Upper lobe of left lung (tissue), 6 donors: ENCODE data around the gene SACS. TPM values are rescaled to one million over a fixed set of nuclear protein-coding genes. Genes with fewer than 3 reads are reported as not detected.

Experiments
- ATAC-seq, 2 donors: fragments of 200-7000 bp; cut with Tn5 transposase; one replicate each; pipeline ENCODE4 v1.9.1; 2022; ENCODE audit warnings: mild to moderate bottlenecking in 2 of 2, moderate library complexity in 2 of 2; ENCODE audit not compliant: low FRiP score in 2 of 2
- DNase-seq, 2 donors: peaks; one replicate each; pipeline ENCODE4 v3.0.0-alpha.2; 2019 to 2020
- H3K27ac ChIP-seq, 4 donors: fragments of 200-600 bp; sonication (generic); one replicate each; pipeline ENCODE4 v1.5.1; 2016 to 2019
- H3K27me3 ChIP-seq, 4 donors: fragments of 200-600 bp; sonication (generic); one replicate each; pipeline ENCODE4 v1.5.1; 2017 to 2019
- H3K36me3 ChIP-seq, 4 donors: fragments of 200-600 bp; sonication (generic); one replicate each; pipeline ENCODE4 v1.5.1; 2016 to 2019
- H3K4me1 ChIP-seq, 4 donors: fragments of 200-600 bp; sonication (generic); one replicate each; pipeline ENCODE4 v1.5.1; 2018 to 2019
- H3K4me3 ChIP-seq, 4 donors: fragments of 200-600 bp; sonication (generic); one replicate each; pipeline ENCODE4 v1.5.1; 2017 to 2019; ENCODE audit warnings: mild to moderate bottlenecking in 2 of 4, moderate library complexity in 1 of 4
- H3K9me3 ChIP-seq, 4 donors: fragments of 200-600 bp; sonication (generic); one replicate each; pipeline ENCODE4 v1.5.1; 2018 to 2019
- EP300 ChIP-seq, 4 donors: sonication (generic); formaldehyde crosslinking; IDR thresholded peaks; one replicate each; pipeline ENCODE4 v1.5.1; 2017; ENCODE audit warnings: antibody characterized with exemption in 4 of 4, control low read depth in 2 of 4
- POLR2A ChIP-seq, 4 donors: fragments of 450-650 bp; IDR thresholded peaks; one replicate each; pipeline ENCODE4 v1.5.1; 2016 to 2017; ENCODE audit warnings: antibody characterized with exemption in 4 of 4, mild to moderate bottlenecking in 2 of 4
- POLR2AphosphoS5 ChIP-seq, 2 donors: sonication (generic); formaldehyde crosslinking; IDR thresholded peaks; one replicate each; pipeline ENCODE4 v1.5.1; 2017; ENCODE audit warnings: antibody characterized with exemption in 2 of 2
- WGBS, 2 donors: methylation state at CpG; one replicate each; pipeline ENCODE4 v1.1.5; 2017 to 2018; 5-methylcytosine and 5-hydroxymethylcytosine counted together
- total RNA-seq, 6 donors: library from RNA; depleted of rRNA in 4 of 6; stranded (reverse); fragments of >200 nt in 4 of 6; gene quantifications; one replicate each; pipeline versions ENCODE4 v1.1.0 to v1.2.1, GENCODE V29; 2016 to 2021
- TF ChIP-seq, protein P1 (sequence below), 6 experiments: fragments of 450-650 bp in 4 of 6; fragments of 200-600 bp in 2 of 6; sonication (generic) in 2 of 6; IDR thresholded peaks; one replicate each; pipeline ENCODE4 v1.5.1; 2016 to 2019; ENCODE audit warnings: antibody characterized with exemption in 6 of 6
- donor health status: DM: no; HTN: no; CAD: no; lungs with moderate emphysema.
- donor health status: DM: no; HTN: yes; CAD: no; lungs with severe emphysema.

The SACS gene
- total RNA-seq, 6 donors from 2014 or later = 2.4 to 25.1 (median 9.7) TPM

DNA sequence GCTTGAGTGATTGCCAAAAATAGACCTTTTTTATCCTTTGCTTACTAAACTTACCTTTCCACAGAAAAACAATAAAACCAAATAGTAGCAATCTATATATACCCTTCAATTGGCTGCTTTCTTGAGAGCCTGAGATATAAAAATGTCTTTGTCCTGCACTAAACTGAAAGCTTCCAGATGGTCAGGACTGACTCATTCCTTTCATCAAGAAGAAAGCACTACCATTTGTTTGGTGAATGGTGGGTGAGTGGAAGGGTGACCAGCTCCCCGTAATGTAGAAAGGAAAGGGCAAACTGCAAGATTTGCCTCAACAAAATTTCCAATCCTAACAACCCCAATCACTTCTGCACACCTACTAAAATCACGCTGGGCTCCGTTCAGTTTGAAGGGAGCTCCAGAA is 67.8 kb downstream of the SACS start:
- DNase-seq = no peak
- 95 to 98% methylated on average over 3 of the region's 3 CpGs for WGBS, 2 donors
- no peaks in the 10 kb centered on the region for H3K4me1 ChIP-seq
- H3K9me3 ChIP-seq = no peaks in the 10 kb centered on the region
- TF ChIP-seq POLR2AphosphoS5 (IDR thresholded peaks at IDR 0.05) (no peak), EP300 (IDR thresholded peaks at IDR 0.05) (no peak), POLR2A (IDR thresholded peaks at IDR 0.05) (no peak)
- TF ChIP-seq, protein P1, sequence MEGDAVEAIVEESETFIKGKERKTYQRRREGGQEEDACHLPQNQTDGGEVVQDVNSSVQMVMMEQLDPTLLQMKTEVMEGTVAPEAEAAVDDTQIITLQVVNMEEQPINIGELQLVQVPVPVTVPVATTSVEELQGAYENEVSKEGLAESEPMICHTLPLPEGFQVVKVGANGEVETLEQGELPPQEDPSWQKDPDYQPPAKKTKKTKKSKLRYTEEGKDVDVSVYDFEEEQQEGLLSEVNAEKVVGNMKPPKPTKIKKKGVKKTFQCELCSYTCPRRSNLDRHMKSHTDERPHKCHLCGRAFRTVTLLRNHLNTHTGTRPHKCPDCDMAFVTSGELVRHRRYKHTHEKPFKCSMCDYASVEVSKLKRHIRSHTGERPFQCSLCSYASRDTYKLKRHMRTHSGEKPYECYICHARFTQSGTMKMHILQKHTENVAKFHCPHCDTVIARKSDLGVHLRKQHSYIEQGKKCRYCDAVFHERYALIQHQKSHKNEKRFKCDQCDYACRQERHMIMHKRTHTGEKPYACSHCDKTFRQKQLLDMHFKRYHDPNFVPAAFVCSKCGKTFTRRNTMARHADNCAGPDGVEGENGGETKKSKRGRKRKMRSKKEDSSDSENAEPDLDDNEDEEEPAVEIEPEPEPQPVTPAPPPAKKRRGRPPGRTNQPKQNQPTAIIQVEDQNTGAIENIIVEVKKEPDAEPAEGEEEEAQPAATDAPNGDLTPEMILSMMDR (IDR thresholded peaks at IDR 0.05) = no peak
- no peak overlapping the region for H3K27ac ChIP-seq
- H3K36me3 ChIP-seq = peaks cover 6 to 86% (median 38%) of the 10 kb centered on the region in 4 donors
- no peaks in the 10 kb centered on the region for H3K27me3 ChIP-seq
- no peak overlapping the region for H3K4me3 ChIP-seq
- no peak for ATAC-seq

DNA sequence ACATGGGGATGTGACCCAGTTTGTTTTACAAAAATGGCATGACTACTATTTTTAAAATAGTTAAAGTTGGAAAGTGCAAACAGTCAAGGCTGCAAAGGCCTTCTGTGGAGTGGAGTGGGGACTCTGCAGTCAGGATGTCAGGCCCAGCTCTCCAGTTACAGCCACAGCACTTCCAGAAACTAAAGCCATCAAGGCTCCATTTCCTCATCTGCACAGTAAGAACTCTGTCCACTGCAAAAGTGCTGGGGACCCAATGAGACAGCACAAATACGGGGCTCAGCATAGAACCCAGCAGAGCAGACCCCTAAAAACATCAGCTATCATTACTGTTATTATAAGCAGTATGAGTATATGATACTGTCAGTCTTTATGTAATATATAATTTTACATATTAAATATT is 73.6 kb downstream of the SACS start:
- ATAC-seq = no peak
- Histone ChIP-seq H3K9me3 (no peaks in the 10 kb centered on the region), H3K4me3 (no peak overlapping the region), H3K36me3 (peaks cover 12 to 71% (median 22%) of the 10 kb centered on the region in 4 donors), H3K27me3 (no peaks in the 10 kb centered on the region), H3K27ac (no peak overlapping the region), H3K4me1 (no peaks in the 10 kb centered on the region)
- WGBS, 2 donors = 89 to 95% methylated on average over 1 of the region's 1 CpG
- DNase-seq = no peak
- TF ChIP-seq, protein P1 (IDR thresholded peaks at IDR 0.05) = no peak
- TF ChIP-seq POLR2A (IDR thresholded peaks at IDR 0.05) (no peak), EP300 (IDR thresholded peaks at IDR 0.05) (no peak), POLR2AphosphoS5 (IDR thresholded peaks at IDR 0.05) (no peak)

DNA sequence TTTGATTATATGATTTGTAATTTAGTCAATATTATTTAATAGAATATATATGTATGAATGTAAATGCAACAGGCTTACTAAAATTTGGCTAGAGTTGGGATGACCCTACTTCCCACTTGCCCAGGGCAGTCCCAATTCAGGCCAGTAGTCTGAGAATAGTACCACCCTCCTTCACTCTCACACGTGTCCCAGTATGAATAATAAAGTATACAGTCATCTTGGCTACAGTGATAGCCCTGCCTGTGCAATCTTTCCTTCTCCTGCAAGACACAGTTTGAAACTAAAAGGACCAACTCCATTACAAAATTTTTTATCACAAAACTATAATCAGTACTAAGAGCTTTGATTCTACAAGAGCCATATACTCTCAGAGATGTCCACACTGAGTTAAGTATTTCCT is 76.2 kb downstream of the SACS start:
- H3K4me1 ChIP-seq = no peaks in the 10 kb centered on the region
- H3K4me3 ChIP-seq = no peak overlapping the region
- H3K36me3 ChIP-seq = peaks cover 6 to 64% (median 7%) of the 10 kb centered on the region in 4 donors
- DNase-seq (no peak), ATAC-seq (no peak)
- TF ChIP-seq EP300 (IDR thresholded peaks at IDR 0.05) = no peak
- no peak for TF ChIP-seq POLR2A (IDR thresholded peaks at IDR 0.05)
- TF ChIP-seq, protein P1 (IDR thresholded peaks at IDR 0.05) = no peak
- TF ChIP-seq POLR2AphosphoS5 (IDR thresholded peaks at IDR 0.05) = no peak
- H3K27me3 ChIP-seq = no peaks in the 10 kb centered on the region
- no peak overlapping the region for H3K27ac ChIP-seq
- no peaks in the 10 kb centered on the region for H3K9me3 ChIP-seq
- 100% methylated on average over 1 of the region's 1 CpG for WGBS, 2 donors

DNA sequence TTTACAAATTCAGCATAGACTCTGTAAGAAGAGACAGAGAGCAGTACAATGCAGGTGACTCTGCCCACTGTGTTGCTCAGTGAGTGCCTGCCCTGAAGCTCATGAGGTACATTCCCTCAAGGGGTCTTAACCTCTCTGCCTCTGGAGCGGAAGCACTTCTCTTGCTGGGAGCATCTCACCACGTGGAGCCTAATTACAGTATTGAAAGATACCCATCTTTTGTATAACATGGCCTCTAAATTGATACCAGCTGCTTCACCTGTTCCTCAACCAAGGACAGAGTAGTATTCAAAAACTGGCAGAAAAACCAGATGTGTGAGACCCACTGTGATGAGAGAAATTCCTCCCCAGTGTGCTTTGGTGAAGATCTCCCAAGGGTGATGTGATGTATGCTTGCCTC is 77.1 kb downstream of the SACS start:
- no peaks in the 10 kb centered on the region for H3K4me1 ChIP-seq
- TF ChIP-seq, protein P1 (IDR thresholded peaks at IDR 0.05) = no peak
- TF ChIP-seq POLR2AphosphoS5 (IDR thresholded peaks at IDR 0.05) (no peak), POLR2A (IDR thresholded peaks at IDR 0.05) (no peak), EP300 (IDR thresholded peaks at IDR 0.05) (no peak)
- H3K4me3 ChIP-seq = no peak overlapping the region
- 86 to 95% methylated on average over 2 of the region's 2 CpGs for WGBS, 2 donors
- peaks cover 6 to 62% (median 7%) of the 10 kb centered on the region in 4 donors for H3K36me3 ChIP-seq
- H3K27me3 ChIP-seq = no peaks in the 10 kb centered on the region
- H3K27ac ChIP-seq = no peak overlapping the region
- ATAC-seq (no peak), DNase-seq (no peak)
- no peaks in the 10 kb centered on the region for H3K9me3 ChIP-seq

DNA sequence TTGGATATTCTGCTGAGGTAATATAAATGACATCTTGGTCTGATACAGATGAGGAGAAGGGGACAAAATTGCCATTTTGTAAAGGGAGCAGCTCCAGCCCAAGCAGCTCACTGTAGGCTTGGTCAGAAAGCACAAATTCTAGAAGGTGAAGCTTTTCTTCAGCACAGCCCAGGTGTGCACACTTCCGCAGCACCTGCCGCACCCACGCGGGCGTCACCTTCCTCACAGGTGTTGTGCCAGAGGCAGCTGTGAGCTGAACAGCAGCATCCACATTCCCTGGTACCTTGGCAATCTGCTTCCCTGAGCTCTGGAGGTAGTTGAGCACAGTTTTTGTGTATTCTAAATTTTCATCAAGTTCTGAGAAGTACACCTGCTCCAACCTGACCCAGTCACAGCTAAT is 79.0 kb downstream of the SACS start:
- 95 to 98% methylated on average over 5 of the region's 5 CpGs for WGBS, 2 donors
- TF ChIP-seq EP300 (IDR thresholded peaks at IDR 0.05) = no peak
- TF ChIP-seq, protein P1 (IDR thresholded peaks at IDR 0.05) = no peak
- no peak for TF ChIP-seq POLR2A (IDR thresholded peaks at IDR 0.05)
- TF ChIP-seq POLR2AphosphoS5 (IDR thresholded peaks at IDR 0.05) = no peak
- Histone ChIP-seq H3K27me3 (no peaks in the 10 kb centered on the region), H3K9me3 (no peaks in the 10 kb centered on the region), H3K4me3 (no peak overlapping the region), H3K36me3 (peaks cover 6 to 61% (median 7%) of the 10 kb centered on the region in 4 donors), H3K27ac (no peak overlapping the region), H3K4me1 (no peaks in the 10 kb centered on the region)
- ATAC-seq = no peak
- DNase-seq = peak in 1 of 2 donors; percentile 30
